Sigmoid colon (tissue), 4 donors: ENCODE data around the gene USP6.

ENCODE experiments used
- EP300 ChIP-seq, 4 donors: sonication (generic); formaldehyde crosslinking; IDR thresholded peaks; one replicate each; pipeline ENCODE4 v1.6.1; 2017; ENCODE audit warnings: antibody characterized with exemption in 4 of 4
- POLR2A ChIP-seq, 2 donors: fragments of 450-650 bp; IDR thresholded peaks; one replicate each; pipeline ENCODE4 v1.6.1; 2016; ENCODE audit warnings: antibody characterized with exemption in 2 of 2, mild to moderate bottlenecking in 2 of 2, moderate library complexity in 2 of 2
- POLR2AphosphoS5 ChIP-seq, 4 donors: sonication (generic); formaldehyde crosslinking; IDR thresholded peaks; one replicate each; pipeline ENCODE4 v1.6.1; 2017; ENCODE audit warnings: antibody characterized with exemption in 4 of 4
- TF ChIP-seq, protein P1 (sequence below), 4 experiments: fragments of 450-650 bp in 3 of 4; fragments of 200-600 bp in 1 of 4; IDR thresholded peaks; one replicate each; pipeline ENCODE4 v1.5.1; 2016 to 2019; ENCODE audit warnings: antibody characterized with exemption in 4 of 4, mild to moderate bottlenecking in 3 of 4, moderate library complexity in 2 of 4

DNA sequence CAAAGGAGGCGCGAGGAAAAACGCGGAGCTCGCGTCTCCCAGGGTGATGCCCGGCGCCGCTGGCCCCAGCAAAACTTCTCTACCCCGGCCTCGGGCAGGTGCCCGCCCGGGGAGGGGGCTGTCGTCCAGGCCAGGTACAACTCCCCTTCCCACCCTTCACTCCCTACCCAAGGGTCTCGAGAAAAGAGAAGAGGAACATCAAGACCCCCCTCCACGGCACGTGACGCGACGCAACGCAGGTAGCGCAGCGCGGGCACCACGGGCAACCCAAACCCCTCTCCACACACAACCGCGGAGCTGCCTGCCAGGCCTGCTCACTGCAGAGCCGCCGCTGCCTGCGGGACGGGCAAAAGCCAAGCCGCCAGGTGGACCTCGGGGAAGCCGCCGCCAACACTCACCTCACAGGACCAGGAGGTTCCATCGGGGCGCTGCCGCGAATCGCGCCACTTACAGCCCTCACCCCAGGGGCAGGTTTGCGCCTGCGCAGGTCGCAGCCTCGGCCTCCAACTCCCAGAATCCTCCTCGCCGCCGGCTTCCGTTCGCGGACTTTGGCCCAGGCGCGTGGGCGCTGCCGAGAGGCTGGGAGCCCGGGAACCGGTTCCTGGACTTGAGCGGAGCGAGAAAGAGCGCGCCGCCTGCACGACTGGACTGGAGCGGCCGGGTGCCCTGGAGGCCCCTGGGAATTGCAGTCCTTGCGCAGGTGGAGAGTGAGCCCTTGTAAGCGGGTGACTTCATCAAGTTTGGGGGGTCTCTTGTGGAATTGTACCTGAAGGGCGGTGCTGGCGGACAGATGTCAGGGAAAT lies 4.2 kb upstream of the USP6 start, which contains the start of gene ZNF232:
- TF ChIP-seq, protein P1, sequence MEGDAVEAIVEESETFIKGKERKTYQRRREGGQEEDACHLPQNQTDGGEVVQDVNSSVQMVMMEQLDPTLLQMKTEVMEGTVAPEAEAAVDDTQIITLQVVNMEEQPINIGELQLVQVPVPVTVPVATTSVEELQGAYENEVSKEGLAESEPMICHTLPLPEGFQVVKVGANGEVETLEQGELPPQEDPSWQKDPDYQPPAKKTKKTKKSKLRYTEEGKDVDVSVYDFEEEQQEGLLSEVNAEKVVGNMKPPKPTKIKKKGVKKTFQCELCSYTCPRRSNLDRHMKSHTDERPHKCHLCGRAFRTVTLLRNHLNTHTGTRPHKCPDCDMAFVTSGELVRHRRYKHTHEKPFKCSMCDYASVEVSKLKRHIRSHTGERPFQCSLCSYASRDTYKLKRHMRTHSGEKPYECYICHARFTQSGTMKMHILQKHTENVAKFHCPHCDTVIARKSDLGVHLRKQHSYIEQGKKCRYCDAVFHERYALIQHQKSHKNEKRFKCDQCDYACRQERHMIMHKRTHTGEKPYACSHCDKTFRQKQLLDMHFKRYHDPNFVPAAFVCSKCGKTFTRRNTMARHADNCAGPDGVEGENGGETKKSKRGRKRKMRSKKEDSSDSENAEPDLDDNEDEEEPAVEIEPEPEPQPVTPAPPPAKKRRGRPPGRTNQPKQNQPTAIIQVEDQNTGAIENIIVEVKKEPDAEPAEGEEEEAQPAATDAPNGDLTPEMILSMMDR (IDR thresholded peaks at IDR 0.05) = no peak
- TF ChIP-seq POLR2A (IDR thresholded peaks at IDR 0.05) = peak; percentile 32 to 42
- TF ChIP-seq EP300 (IDR thresholded peaks at IDR 0.05) = no peak
- peak; percentile 68 to 90 (median 86) for TF ChIP-seq POLR2AphosphoS5 (IDR thresholded peaks at IDR 0.05)
